Superior temporal gyrus (tissue), 1 donor: ENCODE measurements around the gene LCN12.

ENCODE experiments used
- DNase-seq: peaks from one replicate; pipeline ENCODE4 v3.0.0-alpha.2; 2016; ENCODE audit errors: extremely low spot score

LCN12 gene

GRCh38 chr9:136974817-136975535, 22.9 kb downstream of the LCN12 start:
- DNase-seq = no peak

- peak; percentile 82 for DNase-seq
These were observed 23.6 kb downstream of the LCN12 start for GRCh38 chr9:136975644-136976043.

- DNase-seq = peak; percentile 97
These were observed 25.1 kb downstream of the LCN12 start, which contains the start of gene PTGDS for GRCh38 chr9:136977223-136977622. Gene PTGDS, plus strand, starts transcription at chr9:136977504. Its CDS starts 75 bp downstream, at chr9:136977579.

GRCh38 chr9:136977649-136978072, 25.6 kb downstream of the LCN12 start:
- no peak for DNase-seq

- DNase-seq = peak; percentile 82
These were observed 26.2 kb downstream of the LCN12 start for GRCh38 chr9:136978073-136978864.

- no peak for DNase-seq
These were observed 26.9 kb downstream of the LCN12 start for GRCh38 chr9:136978865-136979544.

- no peak for DNase-seq
These were observed 27.9 kb downstream of the LCN12 start for GRCh38 chr9:136979769-136980587.

- DNase-seq = no peak
These were observed 28.8 kb downstream of the LCN12 start for GRCh38 chr9:136980669-136981478.

GRCh38 chr9:136981588-136982231, 29.6 kb downstream of the LCN12 start:
- peak; percentile 58 for DNase-seq

GRCh38 chr9:136982232-136983051, 30.4 kb downstream of the LCN12 start, which contains the start of gene LCNL1:
Gene LCNL1, plus strand, starts transcription at chr9:136982993. Its CDS starts 594 bp downstream, at chr9:136983587.
- DNase-seq = peak; percentile 48

GRCh38 chr9:136983167-136983566, 31.1 kb downstream of the LCN12 start:
- no peak for DNase-seq

- no peak for DNase-seq
These were observed 31.7 kb downstream of the LCN12 start for GRCh38 chr9:136983656-136984314.

- DNase-seq = no peak
These were observed 32.5 kb downstream of the LCN12 start for GRCh38 chr9:136984464-136985026.

- DNase-seq = no peak
These were observed 33.0 kb downstream of the LCN12 start for GRCh38 chr9:136985027-136985602.

GRCh38 chr9:136985853-136986252, 33.8 kb downstream of the LCN12 start:
- no peak for DNase-seq

GRCh38 chr9:136988872-136989271, 36.8 kb downstream of the LCN12 start:
- no peak for DNase-seq

GRCh38 chr9:136990242-136990911, 38.3 kb downstream of the LCN12 start:
- no peak for DNase-seq
